ENCODE data around the gene SLC35A3.
"Not testable (repeated sequence)": the region's sequence is repeated elsewhere in the genome, so short reads cannot be mapped to it uniquely, and the experiment has no call there.

Gene SLC35A3

DNA sequence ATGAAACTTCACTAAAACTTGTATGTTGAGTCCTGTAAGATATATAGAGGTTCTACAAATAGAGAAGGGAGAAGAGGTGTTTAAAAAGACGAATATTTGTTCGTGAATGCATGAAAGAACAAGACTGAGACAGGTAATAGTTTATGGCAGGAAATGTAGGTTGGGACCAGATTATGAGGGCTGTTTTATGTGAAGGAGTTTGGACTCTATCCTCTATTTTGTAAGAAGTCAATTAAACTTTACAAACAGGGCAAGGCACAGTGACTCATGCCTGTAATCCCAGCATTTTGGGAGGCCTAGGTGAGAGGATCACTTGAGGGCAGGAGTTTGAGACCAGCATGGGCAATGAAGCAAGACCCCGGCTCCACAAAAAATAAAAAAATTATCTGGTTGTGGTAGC is 5.7 kb downstream of the SLC35A3 start:
- no peak for DNase-seq
- Histone ChIP-seq H3K9ac (ENCODE audit: low read length) (no peak overlapping the region), H3K4me1 (ENCODE audit: low read length) (no peaks in the 10 kb centered on the region), H3K4me3 (ENCODE audit: low read length) (no peak overlapping the region), H3K9me3 (replicated peaks; ENCODE audit: insufficient read depth, low read length) (no peaks in the 10 kb centered on the region), H3K36me3 (replicated peaks; ENCODE audit: insufficient read depth, low read length) (no peaks in the 10 kb centered on the region), H2AFZ (ENCODE audit: low read length) (no peak overlapping the region), H3K79me2 (ENCODE audit: low read length) (peaks cover 9% of the 10 kb centered on the region), H3F3A (ENCODE audit: insufficient read depth, low read length) (no peaks in the 10 kb centered on the region), H3K9me2 (replicated peaks; ENCODE audit: insufficient read depth, low read length) (no peaks in the 10 kb centered on the region), H3K27me3 (replicated peaks; ENCODE audit: insufficient read depth, low read length) (no peaks in the 10 kb centered on the region), H4K20me1 (ENCODE audit: insufficient read depth, low read length) (no peaks in the 10 kb centered on the region), H3K4me2 (ENCODE audit: low read depth, low read length) (no peak overlapping the region), H3K27ac (ENCODE audit: low read length) (no peak overlapping the region)
- TF ChIP-seq EZH2 (optimal IDR thresholded peaks at IDR 0.05; ENCODE audit: low read depth, low read length) (no peak), EZH2phosphoT487 (IDR thresholded peaks at IDR 0.05; ENCODE audit: low read length) (no peak)
- TF ChIP-seq, protein P1, sequence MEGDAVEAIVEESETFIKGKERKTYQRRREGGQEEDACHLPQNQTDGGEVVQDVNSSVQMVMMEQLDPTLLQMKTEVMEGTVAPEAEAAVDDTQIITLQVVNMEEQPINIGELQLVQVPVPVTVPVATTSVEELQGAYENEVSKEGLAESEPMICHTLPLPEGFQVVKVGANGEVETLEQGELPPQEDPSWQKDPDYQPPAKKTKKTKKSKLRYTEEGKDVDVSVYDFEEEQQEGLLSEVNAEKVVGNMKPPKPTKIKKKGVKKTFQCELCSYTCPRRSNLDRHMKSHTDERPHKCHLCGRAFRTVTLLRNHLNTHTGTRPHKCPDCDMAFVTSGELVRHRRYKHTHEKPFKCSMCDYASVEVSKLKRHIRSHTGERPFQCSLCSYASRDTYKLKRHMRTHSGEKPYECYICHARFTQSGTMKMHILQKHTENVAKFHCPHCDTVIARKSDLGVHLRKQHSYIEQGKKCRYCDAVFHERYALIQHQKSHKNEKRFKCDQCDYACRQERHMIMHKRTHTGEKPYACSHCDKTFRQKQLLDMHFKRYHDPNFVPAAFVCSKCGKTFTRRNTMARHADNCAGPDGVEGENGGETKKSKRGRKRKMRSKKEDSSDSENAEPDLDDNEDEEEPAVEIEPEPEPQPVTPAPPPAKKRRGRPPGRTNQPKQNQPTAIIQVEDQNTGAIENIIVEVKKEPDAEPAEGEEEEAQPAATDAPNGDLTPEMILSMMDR (IDR thresholded peaks at IDR 0.05; ENCODE audit: low read length), result no peak

DNA sequence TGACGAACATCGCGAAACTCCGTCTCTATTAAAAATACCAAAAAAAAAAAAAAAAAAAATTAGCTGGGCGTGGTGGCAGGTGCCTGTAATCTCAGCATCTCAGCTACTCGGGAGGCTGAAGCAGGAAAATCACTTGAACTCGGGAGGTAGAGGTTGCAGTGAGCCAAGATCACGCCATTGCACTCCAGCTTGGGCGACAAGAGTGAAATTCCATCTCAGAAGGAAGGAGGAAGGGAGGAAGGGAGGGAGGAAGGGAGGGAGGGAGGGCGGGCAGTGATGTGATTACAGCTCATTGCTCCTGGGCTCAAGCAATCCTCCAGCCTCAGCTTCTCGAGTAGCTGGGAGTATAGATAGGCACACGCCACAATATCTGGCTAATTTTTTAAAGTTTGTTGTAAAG is 7.5 kb downstream of the SLC35A3 start:
- H3K4me1 ChIP-seq (ENCODE audit: low read length); H3K27ac ChIP-seq (ENCODE audit: low read length); H3K9me3 ChIP-seq (replicated peaks; ENCODE audit: insufficient read depth, low read length); H4K20me1 ChIP-seq (ENCODE audit: insufficient read depth, low read length); H2AFZ ChIP-seq (ENCODE audit: low read length); H3K27me3 ChIP-seq (replicated peaks; ENCODE audit: insufficient read depth, low read length); H3K4me2 ChIP-seq (ENCODE audit: low read depth, low read length); H3K9me2 ChIP-seq (replicated peaks; ENCODE audit: insufficient read depth, low read length); H3K79me2 ChIP-seq (ENCODE audit: low read length); H3K4me3 ChIP-seq (ENCODE audit: low read length); H3K9ac ChIP-seq (ENCODE audit: low read length); H3K36me3 ChIP-seq (replicated peaks; ENCODE audit: insufficient read depth, low read length); DNase-seq; H3F3A ChIP-seq (ENCODE audit: insufficient read depth, low read length): not testable (repeated sequence)

DNA sequence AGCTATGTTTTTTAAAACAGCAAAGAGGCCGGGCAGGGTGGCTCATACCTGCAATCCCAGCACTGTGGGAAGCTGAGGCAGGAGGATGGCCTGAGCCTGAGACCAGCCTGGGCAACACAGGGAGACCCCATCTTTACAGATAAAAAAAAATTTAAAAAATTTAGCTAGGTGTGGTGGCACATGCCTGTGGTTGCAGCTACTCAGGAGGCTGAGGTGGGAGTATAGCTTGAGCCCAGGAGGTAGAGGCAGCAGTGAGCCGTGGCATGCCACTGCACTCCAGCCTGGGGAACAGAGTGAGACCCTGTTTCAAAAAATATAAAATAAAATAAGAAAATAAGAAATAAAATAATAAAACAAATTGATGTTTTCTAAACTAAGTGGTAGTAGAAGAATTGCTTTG is 8.4 kb downstream of the SLC35A3 start:
- Histone ChIP-seq H3K9me3 (replicated peaks; ENCODE audit: insufficient read depth, low read length) (no peaks in the 10 kb centered on the region), H4K20me1 (ENCODE audit: insufficient read depth, low read length) (no peaks in the 10 kb centered on the region), H3F3A (ENCODE audit: insufficient read depth, low read length) (no peaks in the 10 kb centered on the region), H3K36me3 (replicated peaks; ENCODE audit: insufficient read depth, low read length) (no peaks in the 10 kb centered on the region), H3K27ac (ENCODE audit: low read length) (no peak overlapping the region), H3K4me1 (ENCODE audit: low read length) (no peaks in the 10 kb centered on the region), H3K9ac (ENCODE audit: low read length) (no peak overlapping the region), H3K9me2 (replicated peaks; ENCODE audit: insufficient read depth, low read length) (no peaks in the 10 kb centered on the region), H3K79me2 (ENCODE audit: low read length) (no peaks in the 10 kb centered on the region), H2AFZ (ENCODE audit: low read length) (no peak overlapping the region), H3K27me3 (replicated peaks; ENCODE audit: insufficient read depth, low read length) (no peaks in the 10 kb centered on the region), H3K4me3 (ENCODE audit: low read length) (no peak overlapping the region), H3K4me2 (ENCODE audit: low read depth, low read length) (no peak overlapping the region)
- TF ChIP-seq EZH2phosphoT487 (IDR thresholded peaks at IDR 0.05; ENCODE audit: low read length) (no peak), EZH2 (optimal IDR thresholded peaks at IDR 0.05; ENCODE audit: low read depth, low read length) (no peak)
- TF ChIP-seq, protein P1 (IDR thresholded peaks at IDR 0.05; ENCODE audit: low read length), result no peak
- no peak for DNase-seq

DNA sequence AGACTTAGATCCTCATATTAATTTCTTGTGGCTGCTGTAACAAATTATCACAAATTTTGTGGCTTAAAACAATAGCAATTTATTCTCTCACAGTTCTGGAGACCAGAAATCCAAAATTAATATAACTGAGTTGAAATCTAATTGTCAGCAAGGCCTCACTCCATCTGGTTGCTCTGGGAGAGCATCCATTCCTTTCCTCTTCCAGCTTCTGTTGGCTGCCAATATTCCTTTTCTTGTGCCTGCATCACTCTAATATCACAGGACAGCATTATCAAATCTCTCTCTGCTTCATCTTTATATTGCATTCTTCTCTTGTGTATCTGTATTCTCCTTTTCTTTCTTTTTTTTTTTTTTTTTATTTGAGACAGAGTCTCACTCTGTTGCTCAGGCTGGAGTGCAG is 9.3 kb downstream of the SLC35A3 start:
- H3K4me2 ChIP-seq (ENCODE audit: low read depth, low read length), result no peak overlapping the region
- no peaks in the 10 kb centered on the region for H3K4me1 ChIP-seq (ENCODE audit: low read length)
- H3K4me3 ChIP-seq (ENCODE audit: low read length), result no peak overlapping the region
- no peaks in the 10 kb centered on the region for H4K20me1 ChIP-seq (ENCODE audit: insufficient read depth, low read length)
- no peak overlapping the region for H3K9ac ChIP-seq (ENCODE audit: low read length)
- no peaks in the 10 kb centered on the region for H3K9me3 ChIP-seq (replicated peaks; ENCODE audit: insufficient read depth, low read length)
- H3F3A ChIP-seq (ENCODE audit: insufficient read depth, low read length), result no peaks in the 10 kb centered on the region
- H3K36me3 ChIP-seq (replicated peaks; ENCODE audit: insufficient read depth, low read length), result no peaks in the 10 kb centered on the region
- no peak for DNase-seq
- no peak for TF ChIP-seq EZH2 (optimal IDR thresholded peaks at IDR 0.05; ENCODE audit: low read depth, low read length)
- no peak for TF ChIP-seq EZH2phosphoT487 (IDR thresholded peaks at IDR 0.05; ENCODE audit: low read length)
- TF ChIP-seq, protein P1 (IDR thresholded peaks at IDR 0.05; ENCODE audit: low read length), result no peak
- H3K27me3 ChIP-seq (replicated peaks; ENCODE audit: insufficient read depth, low read length), result no peaks in the 10 kb centered on the region
- no peak overlapping the region for H3K27ac ChIP-seq (ENCODE audit: low read length)
- no peak overlapping the region for H2AFZ ChIP-seq (ENCODE audit: low read length)
- no peaks in the 10 kb centered on the region for H3K9me2 ChIP-seq (replicated peaks; ENCODE audit: insufficient read depth, low read length)
- H3K79me2 ChIP-seq (ENCODE audit: low read length), result no peaks in the 10 kb centered on the region
